HCT116 (cell line): ENCODE data around the gene RUNX2. TPM values are rescaled to one million over a fixed set of nuclear protein-coding genes. Genes with fewer than 3 reads are reported as not detected.

Source experiments
- ATAC-seq: fragments of 200-7000 bp; cut with Tn5 transposase; 2 replicates; pipeline ENCODE4 v1.9.1; 2020; ENCODE audit warnings: mild to moderate bottlenecking, moderate library complexity
- BruUV-seq: library from RNA; stranded (reverse); fragments of 400-500 nt; replicated peaks from 2 replicates; lab custom pipeline; 2021; lab: Mats Ljungman, UMichigan
- CTCF ChIA-PET: fragments of 300-600 bp; sonication (Branson Sonifier 250); formaldehyde crosslinking; loops from one replicate; lab custom pipeline; 2021; ENCODE audit warnings: antibody characterized with exemption; lab: Charles Lee
- POLR2A ChIA-PET: fragments of 300-600, 350-600 bp; sonication (Branson Sonifier 250); formaldehyde crosslinking; loops from one replicate; lab custom pipeline; 2021; ENCODE audit warnings: antibody characterized with exemption; lab: Charles Lee
- RAD21 ChIA-PET, 2 experiments: fragments of 300-600 bp; sonication (Branson Sonifier 250); formaldehyde crosslinking; loops; one replicate each; lab custom pipeline; 2023; ENCODE audit warnings: low total read pairs in 2 of 2; ENCODE audit not compliant: uncharacterized antibody in 2 of 2, unreplicated experiment in 2 of 2, low non-redundant PET in 1 of 2; lab: Charles Lee
- DNase-seq: peaks from one replicate; pipeline ENCODE4 v3.0.0-alpha.2; 2010; ENCODE audit warnings: low read depth, low spot score
- H2AFZ ChIP-seq: fragments of 200-600 bp; shearing (Covaris generic), sonication (generic); 2 replicates; pipeline ENCODE4 v1.6.1; 2017; ENCODE audit warnings: low read depth, mixed run types, mixed read lengths, antibody characterized with exemption, low read length; ENCODE audit not compliant: poor library complexity, severe bottlenecking
- H3K27ac ChIP-seq: 2 replicates; pipeline ENCODE4 v1.5.1; 2012; ENCODE audit warnings: low read depth, low read length
- H3K27me3 ChIP-seq: fragments of 200-600 bp; sonication (generic); 2 replicates; pipeline ENCODE4 v1.6.1; 2016; ENCODE audit warnings: mixed run types, low read length, mixed read lengths; ENCODE audit not compliant: insufficient read depth
- H3K36me3 ChIP-seq, 2 experiments: fragments of 200-500 bp in 1 of 2; fragments of 200-600 bp in 1 of 2; sonication (Bioruptor generic) in 1 of 2; sonication (generic) in 1 of 2; 2 replicates each; pipeline versions ENCODE4 v1.5.1 to v1.6.1; 2014 to 2016; ENCODE audit warnings: low read length in 2 of 2, inconsistent platforms in 1 of 2, mixed read lengths in 1 of 2, mixed run types in 1 of 2; ENCODE audit not compliant: insufficient read depth in 2 of 2, control insufficient read depth in 1 of 2
- H3K4me1 ChIP-seq, 2 experiments: fragments of 200-600 bp in 1 of 2; sonication (generic) in 1 of 2; 2 replicates each; pipeline versions ENCODE4 v1.5.1 to v1.6.1; 2012 to 2017; ENCODE audit warnings: low read length in 2 of 2, inconsistent platforms in 1 of 2, mild to moderate bottlenecking in 1 of 2, mixed read lengths in 1 of 2, mixed run types in 1 of 2, moderate library complexity in 1 of 2; ENCODE audit not compliant: insufficient read depth in 2 of 2, control insufficient read depth in 1 of 2
- H3K4me2 ChIP-seq: fragments of 200-600 bp; sonication (generic); 2 replicates; pipeline ENCODE4 v1.6.1; 2017; ENCODE audit warnings: mixed run types, low read length, mixed read lengths
- H3K4me3 ChIP-seq, 2 experiments: fragments of 200-600 bp in 1 of 2; sonication (generic) in 1 of 2; replicated peaks in 1 of 2; 2 replicates each; pipeline ENCODE4 v1.5.1; 2011 to 2016; ENCODE audit warnings: low read length in 2 of 2, control low read depth in 1 of 2, low read depth in 1 of 2, mild to moderate bottlenecking in 1 of 2, mixed read lengths in 1 of 2, mixed run types in 1 of 2
- H3K79me2 ChIP-seq: fragments of 200-600 bp; sonication (generic); 2 replicates; pipeline ENCODE4 v1.6.1; 2017; ENCODE audit warnings: mild to moderate bottlenecking, mixed run types, low read length, moderate library complexity, mixed read lengths; ENCODE audit not compliant: insufficient read depth
- H3K9ac ChIP-seq: fragments of 200-600 bp; sonication (generic); 2 replicates; pipeline ENCODE4 v1.6.1; 2016; ENCODE audit warnings: low read length, mixed read lengths
- H3K9me2 ChIP-seq: fragments of 200-600 bp; sonication (generic), shearing (Covaris generic); 2 replicates; pipeline ENCODE4 v1.6.1; 2017; ENCODE audit warnings: mixed run types, mild to moderate bottlenecking, moderate library complexity; ENCODE audit not compliant: insufficient read depth
- H3K9me3 ChIP-seq, 2 experiments: fragments of 200-500 bp in 1 of 2; fragments of 200-600 bp in 1 of 2; sonication (Bioruptor generic) in 1 of 2; sonication (generic) in 1 of 2; 2 replicates each; pipeline ENCODE4 v1.6.1; 2014 to 2017; ENCODE audit warnings: low read length in 2 of 2, mixed read lengths in 2 of 2, inconsistent platforms in 1 of 2, low read depth in 1 of 2, mild to moderate bottlenecking in 1 of 2, mixed run types in 1 of 2, moderate library complexity in 1 of 2; ENCODE audit not compliant: control insufficient read depth in 1 of 2, insufficient read depth in 1 of 2
- H4K20me1 ChIP-seq: fragments of 200-600 bp; sonication (generic), shearing (Covaris generic); 2 replicates; pipeline ENCODE4 v1.6.1; 2017; ENCODE audit warnings: mixed run types, mild to moderate bottlenecking, moderate library complexity; ENCODE audit not compliant: insufficient read depth
- CEBPB ChIP-seq: IDR thresholded peaks from 2 replicates; pipeline ENCODE4 v1.6.1; 2012; ENCODE audit warnings: low read depth
- CTCF ChIP-seq, 3 experiments: fragments of 200-600 bp in 1 of 3; sonication (generic) in 1 of 3; IDR thresholded peaks in 2 of 3; conservative IDR thresholded peaks in 1 of 3; 2 replicates each; pipeline ENCODE4 v1.5.1; 2012 to 2017; ENCODE audit warnings: low read depth in 2 of 3, low read length in 2 of 3, antibody characterized with exemption in 1 of 3, borderline replicate concordance in 1 of 3, control low read depth in 1 of 3, mild to moderate bottlenecking in 1 of 3, mixed read lengths in 1 of 3, mixed run types in 1 of 3, moderate library complexity in 1 of 3; ENCODE audit not compliant: insufficient read depth in 1 of 3
- EGR1 ChIP-seq: IDR thresholded peaks from 2 replicates; pipeline ENCODE4 v1.6.1; 2012; ENCODE audit warnings: low read depth
- EZH2phosphoT487 ChIP-seq: fragments of 200-600 bp; IDR thresholded peaks from 2 replicates; pipeline ENCODE4 v1.6.1; 2018; ENCODE audit warnings: antibody characterized with exemption, borderline replicate concordance
- POLR2A ChIP-seq: IDR thresholded peaks from 2 replicates; pipeline ENCODE4 v1.7.0; 2011; ENCODE audit warnings: borderline replicate concordance; ENCODE audit not compliant: insufficient read depth, insufficient read length; ENCODE audit errors: extremely low read depth
- POLR2AphosphoS5 ChIP-seq: IDR thresholded peaks from 2 replicates; pipeline ENCODE4 v1.6.1; 2011; ENCODE audit warnings: mild to moderate bottlenecking, low read depth, low read length, moderate library complexity
- RAD21 ChIP-seq: IDR thresholded peaks from 2 replicates; pipeline ENCODE4 v1.6.1; 2012; ENCODE audit warnings: low read depth, mild to moderate bottlenecking
- REST ChIP-seq: IDR thresholded peaks from 2 replicates; pipeline ENCODE4 v1.6.1; 2012; ENCODE audit warnings: low read depth
- SIN3A ChIP-seq: IDR thresholded peaks from 2 replicates; pipeline ENCODE4 v1.6.1; 2012; ENCODE audit warnings: low read depth
- SP1 ChIP-seq: IDR thresholded peaks from 2 replicates; pipeline ENCODE4 v1.6.1; 2012; ENCODE audit warnings: low read depth
- SRF ChIP-seq: IDR thresholded peaks from 2 replicates; pipeline ENCODE4 v1.6.1; 2012; ENCODE audit warnings: low read depth
- TCF7L2 ChIP-seq: IDR thresholded peaks from 2 replicates; pipeline ENCODE4 v1.7.0; 2011; ENCODE audit warnings: borderline replicate concordance, inconsistent platforms; ENCODE audit not compliant: insufficient read depth, insufficient read length; ENCODE audit errors: extremely low read depth
- YY1 ChIP-seq: IDR thresholded peaks from 2 replicates; pipeline ENCODE4 v1.6.1; 2011; ENCODE audit warnings: low read length, low read depth, moderate library complexity, mild to moderate bottlenecking; ENCODE audit not compliant: insufficient replicate concordance; ENCODE audit errors: extremely low read depth
- ZBTB33 ChIP-seq: IDR thresholded peaks from 2 replicates; pipeline ENCODE4 v1.6.1; 2011; ENCODE audit warnings: mild to moderate bottlenecking, low read length, moderate library complexity; ENCODE audit not compliant: insufficient replicate concordance; ENCODE audit errors: extremely low read depth
- ZFX ChIP-seq: fragments of 450-650 bp; IDR thresholded peaks from 2 replicates; pipeline ENCODE4 v1.6.1; 2017
- ZNF274 ChIP-seq: fragments of 200-500 bp; sonication (Bioruptor generic); IDR thresholded peaks from 2 replicates; pipeline ENCODE4 v1.6.1; 2014; ENCODE audit warnings: mild to moderate bottlenecking, low read depth, low read length, inconsistent platforms
- intact Hi-C: fragments of 100-400 bp; cut with micrococcal nuclease; formaldehyde crosslinking; loops from 2 replicates; pipeline ENCODE4 v1.10.0; 2022
- total RNA-seq: library from RNA; stranded (reverse); gene quantifications from one replicate; pipeline ENCODE4 v1.2.1, GENCODE V29; 2021; ENCODE audit not compliant: unreplicated experiment
- TF ChIP-seq, protein P1 (sequence below): IDR thresholded peaks from 2 replicates; pipeline ENCODE4 v1.6.1; 2012

RUNX2 gene
- total RNA-seq, 1 experiment from 2014 or later, result 1.1 TPM

GRCh38 chr6:45555981-45556771 lies 228.0 kb downstream of the RUNX2 start (continued):
- no peak for TF ChIP-seq ZBTB33
- TF ChIP-seq, protein P1, sequence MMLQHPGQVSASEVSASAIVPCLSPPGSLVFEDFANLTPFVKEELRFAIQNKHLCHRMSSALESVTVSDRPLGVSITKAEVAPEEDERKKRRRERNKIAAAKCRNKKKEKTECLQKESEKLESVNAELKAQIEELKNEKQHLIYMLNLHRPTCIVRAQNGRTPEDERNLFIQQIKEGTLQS, result no peak
- TF ChIP-seq CEBPB, result no peak
- no peak for TF ChIP-seq ZFX
- TF ChIP-seq ZNF274, result no peak
- TF ChIP-seq RAD21, result no peak
- no peak for TF ChIP-seq SP1
- TF ChIP-seq CTCF (IDR thresholded peaks at IDR 0.05 in 2 of 3, conservative IDR thresholded peaks at IDR 0.05 in 1 of 3; ENCODE audit: borderline replicate concordance in 1 of 3, insufficient read depth in 1 of 3, low read depth in 2 of 3, low read length in 2 of 3), result no peak

- intact Hi-C loops, result no loop called here
Observed at GRCh38 chr6:45556828-45557227, 228.7 kb downstream of the RUNX2 start.

More at GRCh38 chr6:45556828-45557227, 228.7 kb downstream of the RUNX2 start:
- Histone ChIP-seq H3K9ac (no peak overlapping the region), H3K79me2 (no peaks in the 10 kb centered on the region), H4K20me1 (no peaks in the 10 kb centered on the region), H3K36me3 (no peaks in the 10 kb centered on the region), H3K9me2 (no peaks in the 10 kb centered on the region), H3K27me3 (no peaks in the 10 kb centered on the region), H3K4me1 (no peaks in the 10 kb centered on the region), H3K4me2 (no peak overlapping the region), H3K4me3 (no peak overlapping the region), H3K9me3 (no peaks in the 10 kb centered on the region), H2AFZ (no peak overlapping the region), H3K27ac (no peak overlapping the region)
- no TSS peak for BruUV-seq
- no peak for ATAC-seq
- CTCF ChIA-PET, result no interaction called here
- no peak for DNase-seq
- RAD21 ChIA-PET, result no interaction called here
- POLR2A ChIA-PET, result no interaction called here
- no peak for TF ChIP-seq TCF7L2
- TF ChIP-seq CEBPB, result no peak
- no peak for TF ChIP-seq YY1
- TF ChIP-seq SIN3A, result no peak
- no peak for TF ChIP-seq SRF
- no peak for TF ChIP-seq REST
- no peak for TF ChIP-seq EGR1
- no peak for TF ChIP-seq POLR2AphosphoS5
- no peak for TF ChIP-seq POLR2A
- TF ChIP-seq EZH2phosphoT487, result no peak
- no peak for TF ChIP-seq SP1
